ENCODE measurements around the gene LYSMD2. TPM values are rescaled to one million over a fixed set of nuclear protein-coding genes. Genes with fewer than 3 reads are reported as not detected.

LYSMD2 gene
- total and polyA plus RNA-seq, 2 experiments from 2014 or later = 5.4 to 5.9 TPM

DNA sequence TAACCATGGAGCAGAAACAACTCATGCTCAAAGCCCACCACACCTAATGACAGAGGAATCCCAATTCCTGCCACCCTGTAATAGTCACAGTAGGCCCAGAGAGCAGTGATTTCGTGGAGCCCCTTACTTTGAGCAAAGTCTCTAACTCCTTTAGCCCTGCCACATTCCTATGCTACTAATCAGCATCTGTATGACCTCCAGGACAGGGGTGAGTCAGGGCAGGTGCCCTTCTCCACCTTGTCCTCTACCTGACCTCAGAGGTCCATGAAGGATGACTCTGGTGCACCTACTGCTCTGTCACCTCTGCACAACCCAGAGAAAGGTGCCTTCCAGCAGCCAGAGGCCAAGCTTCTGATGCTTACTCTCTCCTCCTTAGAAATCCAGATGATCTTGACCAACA lies 62.2 kb downstream of the LYSMD2 start (continued):
- no peak for TF ChIP-seq EZH2phosphoT487 (IDR thresholded peaks at IDR 0.05; ENCODE audit: unreplicated experiment)
- TF ChIP-seq ETS1 (IDR thresholded peaks at IDR 0.05) = no peak

Other genes starting within 250 kb of the LYSMD2 start
- gene DMXL2, start 114.9 kb downstream of the LYSMD2 start, total RNA-seq (2014; rRNA removed; shearing (Covaris generic)) = 21.6 and 61.1 TPM in 2 replicates
- gene DMXL2, start 114.9 kb downstream of the LYSMD2 start, polyA plus RNA-seq (2016; fragmentation: Nextera tagmentation; extraction: Ambion mirVana) = 5.2 and 6.1 TPM in 2 replicates
- 44.2 and 46.2 TPM in 2 replicates for gene SCG3, start 56.2 kb downstream of the LYSMD2 start, total RNA-seq (2014; rRNA removed; shearing (Covaris generic))
- gene SCG3, start 56.2 kb downstream of the LYSMD2 start, polyA plus RNA-seq (2016; fragmentation: Nextera tagmentation; extraction: Ambion mirVana) = 83.9 and 99.5 TPM in 2 replicates
- 5.9 and 7.4 TPM in 2 replicates for gene TMOD2, start 13.9 kb upstream of the LYSMD2 start, total RNA-seq (2014; rRNA removed; shearing (Covaris generic))
- 2.8 and 3.0 TPM in 2 replicates for gene TMOD2, start 13.9 kb upstream of the LYSMD2 start, polyA plus RNA-seq (2016; fragmentation: Nextera tagmentation; extraction: Ambion mirVana)
- gene TMOD3, start 92.0 kb upstream of the LYSMD2 start, total RNA-seq (2014; rRNA removed; shearing (Covaris generic)) = 22.1 and 26.1 TPM in 2 replicates
- gene TMOD3, start 92.0 kb upstream of the LYSMD2 start, polyA plus RNA-seq (2016; fragmentation: Nextera tagmentation; extraction: Ambion mirVana) = 23.4 and 29.9 TPM in 2 replicates
- gene LEO1, start 234.1 kb upstream of the LYSMD2 start, total RNA-seq (2014; rRNA removed; shearing (Covaris generic)) = 34.7 and 41.4 TPM in 2 replicates
- gene LEO1, start 234.1 kb upstream of the LYSMD2 start, polyA plus RNA-seq (2016; fragmentation: Nextera tagmentation; extraction: Ambion mirVana) = 44.1 and 55.6 TPM in 2 replicates